H1 (cell line): ENCODE measurements around the gene ZBTB40. TPM values are rescaled to one million over a fixed set of nuclear protein-coding genes. Genes with fewer than 3 reads are reported as not detected.

ENCODE experiments used
- CTCF ChIA-PET: fragments of 300-600 bp; sonication (Branson Sonifier 250); formaldehyde crosslinking; loops from one replicate; lab custom pipeline; 2021; ENCODE audit not compliant: partially characterized antibody; lab: Charles Lee
- POLR2A ChIA-PET: fragments of 300-600 bp; sonication (Branson Sonifier 250); formaldehyde crosslinking; loops from one replicate; lab custom pipeline; 2021; ENCODE audit warnings: inconsistent platforms; ENCODE audit not compliant: partially characterized antibody; lab: Charles Lee
- DNase-seq, 2 experiments: peaks; one replicate each; pipeline versions ENCODE4 v3.0.0 to v3.0.0-alpha.2; 2010 to 2022; ENCODE audit warnings: low spot score in 2 of 2, low read depth in 1 of 2, mixed read lengths in 1 of 2
- FAIRE-seq: peaks from 2 replicates; lab custom pipeline; 2011; peaks lifted over from hg19 to GRCh38; lab: Jason Lieb, UNC
- H2AFZ ChIP-seq: 2 replicates; pipeline ENCODE4 v1.8.1; 2012; ENCODE audit warnings: low read length, inconsistent platforms
- H2AK5ac ChIP-seq: 2 replicates; pipeline ENCODE4 v1.6.1; 2013; ENCODE audit warnings: low read depth, low read length
- H2BK120ac ChIP-seq: replicated peaks from 2 replicates; pipeline ENCODE3; 2013; ENCODE audit warnings: low read depth, low read length, inconsistent platforms
- H2BK12ac ChIP-seq: 2 replicates; pipeline ENCODE4 v1.6.1; 2013; ENCODE audit warnings: low read depth, low read length
- H2BK15ac ChIP-seq: 2 replicates; pipeline ENCODE4 v1.6.1; 2013; ENCODE audit warnings: low read length
- H2BK20ac ChIP-seq: 2 replicates; pipeline ENCODE4 v1.6.1; 2013; ENCODE audit warnings: low read length
- H2BK5ac ChIP-seq: 2 replicates; pipeline ENCODE4 v1.6.1; 2013; ENCODE audit warnings: low read depth, low read length
- H3K14ac ChIP-seq: 2 replicates; pipeline ENCODE4 v1.6.1; 2013; ENCODE audit warnings: inconsistent platforms; ENCODE audit not compliant: insufficient read length
- H3K18ac ChIP-seq: 2 replicates; pipeline ENCODE4 v1.6.1; 2013; ENCODE audit warnings: low read length; ENCODE audit errors: extremely low read depth
- H3K23ac ChIP-seq: 2 replicates; pipeline ENCODE4 v1.6.1; 2013; ENCODE audit warnings: inconsistent platforms; ENCODE audit not compliant: insufficient read length
- H3K23me2 ChIP-seq: 2 replicates; pipeline ENCODE4 v1.6.1; 2013; ENCODE audit warnings: low read depth, low read length
- H3K27ac ChIP-seq: 2 replicates; pipeline ENCODE4 v1.6.1; 2011; ENCODE audit warnings: low read depth, low read length, inconsistent platforms
- H3K27me3 ChIP-seq, 4 experiments: replicated peaks in 1 of 4; 1 replicate in 1 of 4; 2 replicates in 3 of 4; pipeline versions ENCODE4 v1.6.1 to v1.8.1; 2011 to 2013; ENCODE audit warnings: low read length in 3 of 4, mild to moderate bottlenecking in 3 of 4, inconsistent platforms in 2 of 4, mixed read lengths in 2 of 4, moderate library complexity in 1 of 4; ENCODE audit not compliant: control insufficient read depth in 3 of 4, insufficient read depth in 3 of 4; ENCODE audit errors: extremely low read depth in 1 of 4
- H3K36me3 ChIP-seq, 4 experiments: 2 replicates each; pipeline versions ENCODE4 v1.6.1 to v1.8.1; 2011 to 2013; ENCODE audit warnings: mild to moderate bottlenecking in 4 of 4, low read length in 3 of 4, moderate library complexity in 2 of 4, control low read depth in 1 of 4, inconsistent platforms in 1 of 4; ENCODE audit not compliant: insufficient read depth in 4 of 4, control insufficient read depth in 2 of 4
- H3K4ac ChIP-seq: replicated peaks from 2 replicates; pipeline ENCODE3; 2013; ENCODE audit warnings: low read length, low read depth, mixed read lengths, inconsistent platforms; ENCODE audit not compliant: insufficient read length
- H3K4me1 ChIP-seq, 4 experiments: replicated peaks in 1 of 4; 1 replicate in 1 of 4; 2 replicates in 3 of 4; pipeline versions ENCODE4 v1.6.1 to v1.8.1; 2011 to 2013; ENCODE audit warnings: low read length in 3 of 4, inconsistent platforms in 2 of 4, mixed read lengths in 1 of 4; ENCODE audit not compliant: insufficient read depth in 4 of 4, control insufficient read depth in 3 of 4
- H3K4me2 ChIP-seq, 2 experiments: 2 replicates each; pipeline versions ENCODE4 v1.6.1 to v1.8.1; 2011 to 2013; ENCODE audit warnings: low read depth in 2 of 2, low read length in 2 of 2, control low read depth in 1 of 2, inconsistent platforms in 1 of 2, mild to moderate bottlenecking in 1 of 2; ENCODE audit not compliant: insufficient read depth in 1 of 2
- H3K4me3 ChIP-seq, 4 experiments: fragments of 200-600, 300-600 bp in 1 of 4; sonication (generic), shearing (Covaris generic), sonication (Bioruptor Twin) in 1 of 4; 2 replicates each; pipeline versions ENCODE4 v1.5.1 to v1.8.1; 2011 to 2016; ENCODE audit warnings: low read length in 4 of 4, low read depth in 3 of 4, control low read depth in 2 of 4, inconsistent platforms in 2 of 4, mild to moderate bottlenecking in 2 of 4, mixed read lengths in 1 of 4, moderate library complexity in 1 of 4; ENCODE audit not compliant: insufficient read depth in 2 of 4; ENCODE audit errors: extremely low read depth in 1 of 4
- H3K56ac ChIP-seq: replicated peaks from 2 replicates; pipeline ENCODE3; 2013; ENCODE audit warnings: low read depth, mild to moderate bottlenecking, mixed read lengths, low read length, inconsistent platforms; ENCODE audit not compliant: insufficient read length
- H3K79me1 ChIP-seq: 2 replicates; pipeline ENCODE4 v1.6.1; 2013; ENCODE audit warnings: low read depth, low read length, control low read depth
- H3K79me2 ChIP-seq, 2 experiments: 2 replicates each; pipeline versions ENCODE4 v1.6.1 to v1.8.1; 2012 to 2013; ENCODE audit warnings: low read length in 2 of 2, mild to moderate bottlenecking in 2 of 2, inconsistent platforms in 1 of 2; ENCODE audit not compliant: insufficient read depth in 2 of 2, control insufficient read depth in 1 of 2
- H3K9ac ChIP-seq, 4 experiments: replicated peaks in 1 of 4; 1 replicate in 1 of 4; 2 replicates in 3 of 4; pipeline versions ENCODE4 v1.6.1 to v1.8.1; 2011 to 2013; ENCODE audit warnings: low read depth in 3 of 4, low read length in 3 of 4, control low read depth in 2 of 4, mild to moderate bottlenecking in 2 of 4, moderate library complexity in 2 of 4, inconsistent platforms in 1 of 4; ENCODE audit errors: extremely low read depth in 1 of 4
- H3K9me3 ChIP-seq, 2 experiments: 2 replicates each; pipeline versions ENCODE4 v1.6.1 to v1.8.1; 2012 to 2013; ENCODE audit warnings: mild to moderate bottlenecking in 2 of 2, moderate library complexity in 2 of 2, control low read depth in 1 of 2, inconsistent platforms in 1 of 2, low read depth in 1 of 2, low read length in 1 of 2, mixed read lengths in 1 of 2; ENCODE audit not compliant: insufficient read depth in 2 of 2
- H4K20me1 ChIP-seq, 2 experiments: replicated peaks in 1 of 2; 2 replicates each; pipeline versions ENCODE3 to v1.8.1; 2011 to 2013; ENCODE audit warnings: inconsistent platforms in 2 of 2, low read length in 2 of 2, mild to moderate bottlenecking in 1 of 2; ENCODE audit not compliant: insufficient read depth in 2 of 2, control insufficient read depth in 1 of 2
- H4K5ac ChIP-seq: 2 replicates; pipeline ENCODE4 v1.6.1; 2013; ENCODE audit warnings: low read length, low read depth, mixed read lengths, inconsistent platforms; ENCODE audit not compliant: insufficient read length
- H4K8ac ChIP-seq: 2 replicates; pipeline ENCODE4 v1.8.0; 2013; ENCODE audit warnings: mild to moderate bottlenecking, moderate library complexity, low read length, inconsistent platforms; ENCODE audit not compliant: insufficient read depth; ENCODE audit errors: extremely low read depth
- H4K91ac ChIP-seq: replicated peaks from 2 replicates; pipeline ENCODE3; 2013; ENCODE audit warnings: low read length, mixed read lengths, inconsistent platforms; ENCODE audit not compliant: insufficient read length
- SAP30 ChIP-seq: fragments of 300-600 bp; sonication (generic); IDR thresholded peaks from 2 replicates; pipeline ENCODE4 v1.7.1; 2012; ENCODE audit warnings: low read length, moderate library complexity, mild to moderate bottlenecking, inconsistent platforms; ENCODE audit not compliant: insufficient read depth, insufficient replicate concordance
- SIRT6 ChIP-seq: IDR thresholded peaks from one replicate; pipeline ENCODE4 v1.7.1; 2012; ENCODE audit warnings: low read length, inconsistent platforms
- SP2 ChIP-seq: IDR thresholded peaks from 2 replicates; pipeline ENCODE4 v1.6.1; 2012; ENCODE audit warnings: mild to moderate bottlenecking, low read length, inconsistent platforms
- TAF1 ChIP-seq: IDR thresholded peaks from 2 replicates; pipeline ENCODE4 v1.6.1; 2011; ENCODE audit warnings: mild to moderate bottlenecking, low read depth, low read length
- WGBS, 2 experiments: shearing (Covaris generic) in 1 of 2; methylation state at CpG; one replicate each; pipeline versions ENCODE4 v1.1.6 to v1.1.7; 2013 to 2015; ENCODE audit warnings: low lambda C conversion rate in 2 of 2, mixed read lengths in 2 of 2, inconsistent platforms in 1 of 2, low coverage in 1 of 2, missing lambda C conversion rate in 1 of 2; ENCODE audit not compliant: insufficient replicate concordance in 2 of 2, insufficient coverage in 1 of 2, insufficient read length in 1 of 2; ENCODE audit errors: extremely low coverage in 1 of 2, missing lambda C conversion rate in 1 of 2; 5-methylcytosine and 5-hydroxymethylcytosine counted together
- polyA plus RNA-seq, 7 experiments: library from polyadenylated mRNA; depleted of rRNA in 3 of 7; stranded (reverse) in 5 of 7; unstranded in 2 of 7; fragments of >200 nt in 5 of 7; fragments of 200-250 nt in 2 of 7; gene quantifications; 1 replicate in 5 of 7; 2 replicates in 1 of 7; 4 replicates in 1 of 7; pipeline versions ENCODE4 v1.2.1 to v1.2.3, GENCODE V29; 2011 to 2013; ENCODE audit warnings: missing spikeins in 2 of 7, mixed read lengths in 2 of 7
- total RNA-seq: library from RNA; stranded (reverse); fragmentation: NEBNext Ultra II Directional; extraction: Animal tissue kit (Norgen Biotek cat#: 25700); gene quantifications from 2 replicates; pipeline ENCODE4 v1.2.1, GENCODE V29; 2021

ZBTB40 gene
- total and polyA plus RNA-seq, 2 of the 8 experiments (the other 6 are each of a cell fraction or from before 2014, with no cell fraction given): 3.1 to 19.3 TPM

- 91% methylated on average over 6 of the region's 6 CpGs; no CpG with 5 or more reads in 1 of the 2 experiments for WGBS, 2 experiments
- Histone ChIP-seq H2BK5ac (no peak overlapping the region), H3K4me3 (no peak overlapping the region), H3K4me2 (no peak overlapping the region), H4K5ac (no peak overlapping the region), H2AK5ac (no peak overlapping the region), H3K4me1 (no peaks in the 10 kb centered on the region), H3K23me2 (0 out of 2 replicates have a peak, but pooled peaks cover 2% of the 10 kb centered on the region), H3K9ac (no peak overlapping the region), H4K20me1 (peaks cover 0 to 2% of the 10 kb centered on the region in 2 experiments), H3K14ac (no peak overlapping the region), H3K36me3 (peaks cover 0 to 8% (median 2%) of the 10 kb centered on the region in 4 experiments; a peak in 3 of 8 replicates), H2BK15ac (no peak overlapping the region), H3K27ac (no peak overlapping the region), H3K56ac (no peak overlapping the region), H3K79me1 (no peaks in the 10 kb centered on the region), H2BK120ac (no peak overlapping the region), H3K79me2 (no peaks in the 10 kb centered on the region), H3K4ac (no peak overlapping the region), H4K91ac (no peak overlapping the region), H3K9me3 (no peaks in the 10 kb centered on the region), H2BK20ac (no peak overlapping the region), H3K27me3 (no peaks in the 10 kb centered on the region), H2BK12ac (no peak overlapping the region), H2AFZ (no peak overlapping the region), H3K23ac (no peak overlapping the region), H4K8ac (no peak overlapping the region), H3K18ac (no peak overlapping the region)
- POLR2A ChIA-PET: no interaction called here
- CTCF ChIA-PET: interaction anchor here (0.8 to 4.8 kb wide), 8 partner anchors 10 to 111 kb away, joined by 3 to 46 read pairs (median 4); partner anchors contain the start of gene C1QC
- no peak for DNase-seq
- no peak for FAIRE-seq
- TF ChIP-seq SP2 (no peak), SAP30 (no peak), TAF1 (no peak), SIRT6 (no peak)
These were observed 79.6 kb downstream of the ZBTB40 start for GRCh38 chr1:22531251-22531650.
